DLD1 (cell line): ENCODE data around the gene ITGA1.

Experiments
- in situ Hi-C: cut with HindIII; loops from 2 replicates; pipeline ENCODE4 v1.10.0; 2017; ENCODE audit warnings: low sequenced_read_pairs

The ITGA1 gene

GRCh38 chr5:52989781-52990527, 202.2 kb downstream of the ITGA1 start:
- in situ Hi-C loops: no loop called here

- in situ Hi-C loops: no loop called here
Observed at GRCh38 chr5:52990528-52990925, 202.8 kb downstream of the ITGA1 start.

- in situ Hi-C loops: no loop called here
Observed at GRCh38 chr5:52993367-52993766, 205.7 kb downstream of the ITGA1 start.

GRCh38 chr5:52994266-52994665, 206.6 kb downstream of the ITGA1 start:
- in situ Hi-C loops: no loop called here

- in situ Hi-C loops: no loop called here
Observed at GRCh38 chr5:52995095-52995494, 207.4 kb downstream of the ITGA1 start.

- in situ Hi-C loops: no loop called here
Observed at GRCh38 chr5:52995914-52996313, 208.2 kb downstream of the ITGA1 start.

- in situ Hi-C loops: no loop called here
Observed at GRCh38 chr5:52996979-52997378, 209.3 kb downstream of the ITGA1 start.

GRCh38 chr5:52997424-52997823, 209.7 kb downstream of the ITGA1 start:
- in situ Hi-C loops: no loop called here

- in situ Hi-C loops: no loop called here
Observed at GRCh38 chr5:52998552-52999313, 211.0 kb downstream of the ITGA1 start.

- in situ Hi-C loops: no loop called here
Observed at GRCh38 chr5:52999344-52999949, 211.7 kb downstream of the ITGA1 start.

GRCh38 chr5:53001541-53001940, 213.8 kb downstream of the ITGA1 start:
- in situ Hi-C loops: no loop called here

- in situ Hi-C loops: no loop called here
Observed at GRCh38 chr5:53002491-53002890, 214.8 kb downstream of the ITGA1 start.

GRCh38 chr5:53003144-53003543, 215.4 kb downstream of the ITGA1 start:
- in situ Hi-C loops: no loop called here

- in situ Hi-C loops: no loop called here
Observed at GRCh38 chr5:53006911-53007890, 219.5 kb downstream of the ITGA1 start.

GRCh38 chr5:53008751-53009150, 221.0 kb downstream of the ITGA1 start:
- in situ Hi-C loops: no loop called here
